ENCODE measurements around the gene PFKL.

DNA sequence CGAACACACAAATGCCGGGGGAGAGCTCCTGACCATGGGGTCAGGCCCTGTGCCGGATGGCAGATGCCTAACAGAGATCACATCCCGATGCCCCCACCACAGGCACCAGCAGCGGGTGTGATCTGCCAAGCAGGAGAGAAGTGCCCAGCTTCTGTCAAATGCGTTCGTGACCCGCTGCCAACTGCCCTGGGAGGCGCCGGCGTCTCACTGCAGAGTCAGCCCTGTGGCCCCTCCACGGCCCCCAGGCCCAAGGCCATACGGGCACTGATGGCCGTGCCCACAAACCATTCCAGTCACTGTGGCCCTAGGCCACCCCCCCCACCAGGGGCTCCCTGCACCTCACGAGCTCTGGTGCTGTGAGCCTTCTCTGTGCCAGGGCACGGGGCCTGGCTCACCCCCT is 31.4 kb downstream of the PFKL start:
- TF ChIP-seq, protein P1, sequence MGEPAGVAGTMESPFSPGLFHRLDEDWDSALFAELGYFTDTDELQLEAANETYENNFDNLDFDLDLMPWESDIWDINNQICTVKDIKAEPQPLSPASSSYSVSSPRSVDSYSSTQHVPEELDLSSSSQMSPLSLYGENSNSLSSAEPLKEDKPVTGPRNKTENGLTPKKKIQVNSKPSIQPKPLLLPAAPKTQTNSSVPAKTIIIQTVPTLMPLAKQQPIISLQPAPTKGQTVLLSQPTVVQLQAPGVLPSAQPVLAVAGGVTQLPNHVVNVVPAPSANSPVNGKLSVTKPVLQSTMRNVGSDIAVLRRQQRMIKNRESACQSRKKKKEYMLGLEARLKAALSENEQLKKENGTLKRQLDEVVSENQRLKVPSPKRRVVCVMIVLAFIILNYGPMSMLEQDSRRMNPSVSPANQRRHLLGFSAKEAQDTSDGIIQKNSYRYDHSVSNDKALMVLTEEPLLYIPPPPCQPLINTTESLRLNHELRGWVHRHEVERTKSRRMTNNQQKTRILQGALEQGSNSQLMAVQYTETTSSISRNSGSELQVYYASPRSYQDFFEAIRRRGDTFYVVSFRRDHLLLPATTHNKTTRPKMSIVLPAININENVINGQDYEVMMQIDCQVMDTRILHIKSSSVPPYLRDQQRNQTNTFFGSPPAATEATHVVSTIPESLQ (CRISPR knock-in tag; IDR thresholded peaks at IDR 0.05) = no peak
- TF ChIP-seq, protein P2, sequence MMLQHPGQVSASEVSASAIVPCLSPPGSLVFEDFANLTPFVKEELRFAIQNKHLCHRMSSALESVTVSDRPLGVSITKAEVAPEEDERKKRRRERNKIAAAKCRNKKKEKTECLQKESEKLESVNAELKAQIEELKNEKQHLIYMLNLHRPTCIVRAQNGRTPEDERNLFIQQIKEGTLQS (CRISPR knock-in tag; conservative IDR thresholded peaks at IDR 0.05) = no peak
- TF ChIP-seq, protein P3, sequence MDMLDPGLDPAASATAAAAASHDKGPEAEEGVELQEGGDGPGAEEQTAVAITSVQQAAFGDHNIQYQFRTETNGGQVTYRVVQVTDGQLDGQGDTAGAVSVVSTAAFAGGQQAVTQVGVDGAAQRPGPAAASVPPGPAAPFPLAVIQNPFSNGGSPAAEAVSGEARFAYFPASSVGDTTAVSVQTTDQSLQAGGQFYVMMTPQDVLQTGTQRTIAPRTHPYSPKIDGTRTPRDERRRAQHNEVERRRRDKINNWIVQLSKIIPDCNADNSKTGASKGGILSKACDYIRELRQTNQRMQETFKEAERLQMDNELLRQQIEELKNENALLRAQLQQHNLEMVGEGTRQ (CRISPR knock-in tag; IDR thresholded peaks at IDR 0.05) = no peak
- TF ChIP-seq, protein P4, sequence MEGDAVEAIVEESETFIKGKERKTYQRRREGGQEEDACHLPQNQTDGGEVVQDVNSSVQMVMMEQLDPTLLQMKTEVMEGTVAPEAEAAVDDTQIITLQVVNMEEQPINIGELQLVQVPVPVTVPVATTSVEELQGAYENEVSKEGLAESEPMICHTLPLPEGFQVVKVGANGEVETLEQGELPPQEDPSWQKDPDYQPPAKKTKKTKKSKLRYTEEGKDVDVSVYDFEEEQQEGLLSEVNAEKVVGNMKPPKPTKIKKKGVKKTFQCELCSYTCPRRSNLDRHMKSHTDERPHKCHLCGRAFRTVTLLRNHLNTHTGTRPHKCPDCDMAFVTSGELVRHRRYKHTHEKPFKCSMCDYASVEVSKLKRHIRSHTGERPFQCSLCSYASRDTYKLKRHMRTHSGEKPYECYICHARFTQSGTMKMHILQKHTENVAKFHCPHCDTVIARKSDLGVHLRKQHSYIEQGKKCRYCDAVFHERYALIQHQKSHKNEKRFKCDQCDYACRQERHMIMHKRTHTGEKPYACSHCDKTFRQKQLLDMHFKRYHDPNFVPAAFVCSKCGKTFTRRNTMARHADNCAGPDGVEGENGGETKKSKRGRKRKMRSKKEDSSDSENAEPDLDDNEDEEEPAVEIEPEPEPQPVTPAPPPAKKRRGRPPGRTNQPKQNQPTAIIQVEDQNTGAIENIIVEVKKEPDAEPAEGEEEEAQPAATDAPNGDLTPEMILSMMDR (IDR thresholded peaks at IDR 0.05) = no peak
- TF ChIP-seq CREB1 (CRISPR knock-in tag; IDR thresholded peaks at IDR 0.05) = no peak
- TF ChIP-seq, protein P5, sequence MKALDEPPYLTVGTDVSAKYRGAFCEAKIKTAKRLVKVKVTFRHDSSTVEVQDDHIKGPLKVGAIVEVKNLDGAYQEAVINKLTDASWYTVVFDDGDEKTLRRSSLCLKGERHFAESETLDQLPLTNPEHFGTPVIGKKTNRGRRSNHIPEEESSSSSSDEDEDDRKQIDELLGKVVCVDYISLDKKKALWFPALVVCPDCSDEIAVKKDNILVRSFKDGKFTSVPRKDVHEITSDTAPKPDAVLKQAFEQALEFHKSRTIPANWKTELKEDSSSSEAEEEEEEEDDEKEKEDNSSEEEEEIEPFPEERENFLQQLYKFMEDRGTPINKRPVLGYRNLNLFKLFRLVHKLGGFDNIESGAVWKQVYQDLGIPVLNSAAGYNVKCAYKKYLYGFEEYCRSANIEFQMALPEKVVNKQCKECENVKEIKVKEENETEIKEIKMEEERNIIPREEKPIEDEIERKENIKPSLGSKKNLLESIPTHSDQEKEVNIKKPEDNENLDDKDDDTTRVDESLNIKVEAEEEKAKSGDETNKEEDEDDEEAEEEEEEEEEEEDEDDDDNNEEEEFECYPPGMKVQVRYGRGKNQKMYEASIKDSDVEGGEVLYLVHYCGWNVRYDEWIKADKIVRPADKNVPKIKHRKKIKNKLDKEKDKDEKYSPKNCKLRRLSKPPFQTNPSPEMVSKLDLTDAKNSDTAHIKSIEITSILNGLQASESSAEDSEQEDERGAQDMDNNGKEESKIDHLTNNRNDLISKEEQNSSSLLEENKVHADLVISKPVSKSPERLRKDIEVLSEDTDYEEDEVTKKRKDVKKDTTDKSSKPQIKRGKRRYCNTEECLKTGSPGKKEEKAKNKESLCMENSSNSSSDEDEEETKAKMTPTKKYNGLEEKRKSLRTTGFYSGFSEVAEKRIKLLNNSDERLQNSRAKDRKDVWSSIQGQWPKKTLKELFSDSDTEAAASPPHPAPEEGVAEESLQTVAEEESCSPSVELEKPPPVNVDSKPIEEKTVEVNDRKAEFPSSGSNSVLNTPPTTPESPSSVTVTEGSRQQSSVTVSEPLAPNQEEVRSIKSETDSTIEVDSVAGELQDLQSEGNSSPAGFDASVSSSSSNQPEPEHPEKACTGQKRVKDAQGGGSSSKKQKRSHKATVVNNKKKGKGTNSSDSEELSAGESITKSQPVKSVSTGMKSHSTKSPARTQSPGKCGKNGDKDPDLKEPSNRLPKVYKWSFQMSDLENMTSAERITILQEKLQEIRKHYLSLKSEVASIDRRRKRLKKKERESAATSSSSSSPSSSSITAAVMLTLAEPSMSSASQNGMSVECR (CRISPR knock-in tag; IDR thresholded peaks at IDR 0.05; ENCODE audit: borderline replicate concordance) = no peak
- no peak for TF ChIP-seq ZNF232 (CRISPR knock-in tag; IDR thresholded peaks at IDR 0.05)
- no peak for TF ChIP-seq TP53 (CRISPR knock-in tag; IDR thresholded peaks at IDR 0.05)
- TF ChIP-seq, protein P6, sequence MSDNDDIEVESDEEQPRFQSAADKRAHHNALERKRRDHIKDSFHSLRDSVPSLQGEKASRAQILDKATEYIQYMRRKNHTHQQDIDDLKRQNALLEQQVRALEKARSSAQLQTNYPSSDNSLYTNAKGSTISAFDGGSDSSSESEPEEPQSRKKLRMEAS (CRISPR knock-in tag; IDR thresholded peaks at IDR 0.05) = no peak
- TF ChIP-seq HMGA2 (CRISPR knock-in tag; IDR thresholded peaks at IDR 0.05) = no peak
- TF ChIP-seq ZNF423 (CRISPR knock-in tag; IDR thresholded peaks at IDR 0.05) = no peak
- no peak for TF ChIP-seq MYBL2 (CRISPR knock-in tag; IDR thresholded peaks at IDR 0.05)
- no peak for TF ChIP-seq SP1 (CRISPR knock-in tag; conservative IDR thresholded peaks at IDR 0.05)

Measured in WTC11 (cell line).